IMR-90 (cell line): ENCODE results near the gene FAR2. TPM values are rescaled to one million over a fixed set of nuclear protein-coding genes. Genes with fewer than 3 reads are reported as not detected.

Experiments
- ATAC-seq: fragments of 200-7000 bp; cut with Tn5 transposase; 2 replicates; pipeline ENCODE4 v1.9.1; 2020; ENCODE audit warnings: low read depth, mild to moderate bottlenecking, moderate library complexity
- BruUV-seq: library from RNA; stranded (reverse); fragments of 400-500 nt; replicated peaks from 2 replicates; lab custom pipeline; 2021; lab: Mats Ljungman, UMichigan
- CTCF ChIA-PET: fragments of 300-600 bp; formaldehyde crosslinking; extraction: SDS; loops from one replicate; lab custom pipeline; 2021; ENCODE audit warnings: antibody characterized with exemption; lab: Yijun Ruan, JAX
- POLR2A ChIA-PET: fragments of 300-600 bp; sonication (Branson Sonifier 250); formaldehyde crosslinking; loops from one replicate; lab custom pipeline; 2022; ENCODE audit warnings: antibody characterized with exemption; ENCODE audit not compliant: unreplicated experiment; lab: Charles Lee
- DNase-seq: peaks from one replicate; pipeline ENCODE4 v3.0.0; 2013
- H2AFZ ChIP-seq: replicated peaks from 2 replicates; pipeline ENCODE3; 2013; ENCODE audit warnings: low read length, mild to moderate bottlenecking; ENCODE audit not compliant: poor library complexity
- H2AK5ac ChIP-seq: 2 replicates; pipeline ENCODE4 v1.6.1; 2013; ENCODE audit warnings: low read depth, low read length, inconsistent platforms
- H2AK9ac ChIP-seq: replicated peaks from 2 replicates; pipeline ENCODE3; 2013; ENCODE audit warnings: mild to moderate bottlenecking, low read depth, low read length, moderate library complexity; ENCODE audit not compliant: poor library complexity
- H2BK120ac ChIP-seq: 2 replicates; pipeline ENCODE4 v1.6.1; 2013; ENCODE audit warnings: low read depth, low read length, inconsistent platforms
- H2BK15ac ChIP-seq: 3 replicates; pipeline ENCODE4 v1.6.1; 2013; ENCODE audit warnings: low read depth, low read length, inconsistent platforms
- H2BK20ac ChIP-seq: 2 replicates; pipeline ENCODE4 v1.6.1; 2013; ENCODE audit warnings: low read depth, mild to moderate bottlenecking, inconsistent platforms, low read length, moderate library complexity
- H2BK5ac ChIP-seq: 2 replicates; pipeline ENCODE4 v1.6.1; 2013; ENCODE audit warnings: mild to moderate bottlenecking, low read depth, low read length, inconsistent platforms; ENCODE audit not compliant: poor library complexity, severe bottlenecking
- H3K14ac ChIP-seq: replicated peaks from 2 replicates; pipeline ENCODE4 v1.6.1; 2013; ENCODE audit warnings: low read depth, low read length, inconsistent platforms
- H3K18ac ChIP-seq: 2 replicates; pipeline ENCODE4 v1.6.1; 2013; ENCODE audit warnings: low read depth, low read length, control low read depth
- H3K23ac ChIP-seq: 2 replicates; pipeline ENCODE4 v1.6.1; 2013; ENCODE audit warnings: low read depth, low read length, inconsistent platforms
- H3K27ac ChIP-seq: 2 replicates; pipeline ENCODE4 v1.5.1; 2013; ENCODE audit warnings: mild to moderate bottlenecking, control low read depth, low read length; ENCODE audit not compliant: insufficient read depth
- H3K27me3 ChIP-seq: 2 replicates; pipeline ENCODE4 v1.6.1; 2013; ENCODE audit warnings: low read length; ENCODE audit not compliant: control insufficient read depth, insufficient read depth
- H3K36me3 ChIP-seq: 2 replicates; pipeline ENCODE4 v1.6.1; 2013; ENCODE audit warnings: low read length, mixed read lengths; ENCODE audit not compliant: control insufficient read depth, insufficient read depth
- H3K4ac ChIP-seq: 2 replicates; pipeline ENCODE4 v1.6.1; 2013; ENCODE audit warnings: low read depth, low read length, inconsistent platforms
- H3K4me1 ChIP-seq: 2 replicates; pipeline ENCODE4 v1.6.1; 2013; ENCODE audit warnings: low read length, mixed read lengths; ENCODE audit not compliant: control insufficient read depth, insufficient read depth
- H3K4me2 ChIP-seq: 2 replicates; pipeline ENCODE4 v1.6.1; 2013; ENCODE audit warnings: low read depth, mild to moderate bottlenecking, control low read depth, low read length, moderate library complexity
- H3K4me3 ChIP-seq: 2 replicates; pipeline ENCODE4 v1.5.1; 2013; ENCODE audit warnings: low read depth, mild to moderate bottlenecking, control low read depth, low read length, moderate library complexity; ENCODE audit not compliant: insufficient read depth
- H3K56ac ChIP-seq: 2 replicates; pipeline ENCODE4 v1.6.1; 2013; ENCODE audit warnings: low read length, inconsistent platforms; ENCODE audit not compliant: insufficient read depth; ENCODE audit errors: extremely low read depth
- H3K79me1 ChIP-seq, 2 experiments: 2 replicates each; pipeline ENCODE4 v1.6.1; 2013; ENCODE audit warnings: low read length in 2 of 2, inconsistent platforms in 1 of 2, low read depth in 1 of 2
- H3K9ac ChIP-seq: 2 replicates; pipeline ENCODE4 v1.6.1; 2013; ENCODE audit warnings: low read depth, low read length, control low read depth
- H3K9me1 ChIP-seq: 2 replicates; pipeline ENCODE4 v1.6.1; 2013; ENCODE audit warnings: low read length, inconsistent platforms; ENCODE audit not compliant: insufficient read depth
- H3K9me3 ChIP-seq: 2 replicates; pipeline ENCODE4 v1.6.1; 2013; ENCODE audit warnings: low read length; ENCODE audit not compliant: control insufficient read depth, insufficient read depth
- H4K20me1 ChIP-seq: 2 replicates; pipeline ENCODE4 v1.6.1; 2013; ENCODE audit warnings: low read length, inconsistent platforms; ENCODE audit not compliant: insufficient read depth
- H4K5ac ChIP-seq: 2 replicates; pipeline ENCODE4 v1.6.1; 2013; ENCODE audit warnings: mild to moderate bottlenecking, low read depth, low read length, control low read depth
- H4K8ac ChIP-seq, 2 experiments: 2 replicates each; pipeline ENCODE4 v1.6.1; 2013; ENCODE audit warnings: low read depth in 2 of 2, low read length in 2 of 2, control low read depth in 1 of 2, inconsistent platforms in 1 of 2
- H4K91ac ChIP-seq: 2 replicates; pipeline ENCODE4 v1.6.1; 2013; ENCODE audit warnings: low read depth, low read length, inconsistent platforms; ENCODE audit not compliant: insufficient read depth
- CEBPB ChIP-seq: IDR thresholded peaks from 2 replicates; pipeline ENCODE4 v1.6.1; 2012; ENCODE audit warnings: low read depth, low read length, improper control_type of control experiment
- CHD1 ChIP-seq: IDR thresholded peaks from 2 replicates; pipeline ENCODE4 v1.6.1; 2012; ENCODE audit warnings: low read depth, low read length, improper control_type of control experiment
- MAFK ChIP-seq: IDR thresholded peaks from 2 replicates; pipeline ENCODE4 v1.6.1; 2012; ENCODE audit warnings: low read depth, low read length, improper control_type of control experiment
- MAZ ChIP-seq: IDR thresholded peaks from 2 replicates; pipeline ENCODE4 v1.6.1; 2012; ENCODE audit warnings: low read depth, mild to moderate bottlenecking, low read length, improper control_type of control experiment, moderate library complexity, borderline replicate concordance
- NFE2L2 ChIP-seq: fragments of 150-350 bp; IDR thresholded peaks from 2 replicates; pipeline ENCODE4 v1.6.1; 2016; ENCODE audit warnings: low read depth, mild to moderate bottlenecking, low read length
- POLR2A ChIP-seq: IDR thresholded peaks from 2 replicates; pipeline ENCODE4 v1.6.1; 2012; ENCODE audit warnings: mild to moderate bottlenecking, low read depth, low read length
- RAD21 ChIP-seq: IDR thresholded peaks from 2 replicates; pipeline ENCODE4 v1.6.1; 2012; ENCODE audit warnings: low read length, improper control_type of control experiment
- SMC3 ChIP-seq: fragments of 150-350 bp; IDR thresholded peaks from 2 replicates; pipeline ENCODE4 v1.6.1; 2016; ENCODE audit warnings: low read depth, mild to moderate bottlenecking, antibody characterized with exemption, low read length, moderate library complexity
- USF2 ChIP-seq: fragments of 150-350 bp; IDR thresholded peaks from 2 replicates; pipeline ENCODE4 v1.6.1; 2017; ENCODE audit warnings: mild to moderate bottlenecking, antibody characterized with exemption, low read length, low read depth
- WGBS, 2 experiments: methylation state at CpG; one replicate each; pipeline versions ENCODE4 v1.1.5 to v1.1.7; 2013; ENCODE audit warnings: missing lambda C conversion rate in 2 of 2; ENCODE audit not compliant: insufficient read length in 1 of 2; ENCODE audit errors: extremely low coverage in 2 of 2; 5-methylcytosine and 5-hydroxymethylcytosine counted together
- dilution Hi-C: fragments of 300-500 bp; cut with HindIII; formaldehyde crosslinking; loops from one replicate; pipeline ENCODE4 v1.14.3; 2018; ENCODE audit warnings: low sequenced_read_pairs; ENCODE audit not compliant: unreplicated experiment
- in situ Hi-C: fragments of 300-500 bp; cut with MboI; formaldehyde crosslinking; loops from 3 replicates; pipeline ENCODE4 v1.14.3; 2019; ENCODE audit warnings: low sequenced_read_pairs, inconsistent platforms, mixed read lengths
- intact Hi-C: fragments of 100-400 bp; cut with micrococcal nuclease; formaldehyde crosslinking; loops from 2 replicates; pipeline ENCODE4 v1.10.0; 2022
- polyA plus RNA-seq, 3 experiments: library from polyadenylated mRNA; depleted of rRNA; stranded (reverse); fragments of >200 nt; gene quantifications; 2 replicates each; pipeline ENCODE4 v1.2.3, GENCODE V29; 2012; ENCODE audit warnings: low replicate concordance in 1 of 3
- total RNA-seq: library from RNA; depleted of rRNA; stranded (reverse); fragments of >200 nt; gene quantifications from 2 replicates; pipeline ENCODE4 v1.2.3, GENCODE V29; 2012
- TF ChIP-seq, protein P1 (sequence below): conservative IDR thresholded peaks from 2 replicates; pipeline ENCODE4 v1.5.1; 2012; ENCODE audit warnings: mild to moderate bottlenecking, low read depth, low read length, improper control_type of control experiment

Gene FAR2
- total and polyA plus RNA-seq, 2 of the 4 experiments (the other 2 are of a cell fraction): 1.1 to 2.0 TPM

DNA sequence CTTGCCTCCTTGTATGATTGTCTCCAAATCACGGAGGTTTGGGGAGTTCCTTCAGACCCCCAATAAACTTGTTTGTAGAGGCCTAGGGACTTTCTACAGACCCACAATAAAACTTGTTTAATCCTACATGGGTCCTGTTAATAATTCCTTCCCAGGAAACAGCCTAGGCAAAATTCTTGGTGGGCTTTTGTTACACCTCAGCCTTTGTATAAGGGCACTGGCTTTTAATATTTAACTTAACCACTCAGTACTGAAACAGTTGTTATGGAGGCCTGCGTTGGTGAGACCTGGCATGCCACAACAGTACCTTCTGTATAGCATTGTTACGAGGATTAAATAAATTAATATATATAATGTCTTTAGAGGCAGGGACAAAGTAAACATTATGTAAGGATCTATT is 32.7 kb upstream of the FAR2 start:
- no peaks in the 10 kb centered on the region for H3K9me1 ChIP-seq
- no peak overlapping the region for H4K8ac ChIP-seq
- H3K18ac ChIP-seq: no peak overlapping the region
- H3K4me1 ChIP-seq: no peaks in the 10 kb centered on the region
- H3K14ac ChIP-seq: no peak overlapping the region
- in situ Hi-C loops: no loop called here
- H4K91ac ChIP-seq: no peak overlapping the region
- H3K4ac ChIP-seq: no peak overlapping the region
- H2BK120ac ChIP-seq: no peak overlapping the region
- H3K27me3 ChIP-seq: no peaks in the 10 kb centered on the region
- DNase-seq (no peak), ATAC-seq (no peak)
- BruUV-seq: no TSS peak
- peaks cover 2% of the 10 kb centered on the region; the same call in 1 of the 2 replicates for H3K9me3 ChIP-seq
- ChIA-PET CTCF (no interaction called here), POLR2A (no interaction called here)
- H3K4me2 ChIP-seq: no peak overlapping the region
- H3K9ac ChIP-seq: no peak overlapping the region
- no peak overlapping the region for H2BK20ac ChIP-seq
- H4K5ac ChIP-seq: no peak overlapping the region
- no peak for TF ChIP-seq USF2
- no peak for TF ChIP-seq NFE2L2
- no peak for TF ChIP-seq POLR2A
- TF ChIP-seq MAZ: no peak
- TF ChIP-seq, protein P1, sequence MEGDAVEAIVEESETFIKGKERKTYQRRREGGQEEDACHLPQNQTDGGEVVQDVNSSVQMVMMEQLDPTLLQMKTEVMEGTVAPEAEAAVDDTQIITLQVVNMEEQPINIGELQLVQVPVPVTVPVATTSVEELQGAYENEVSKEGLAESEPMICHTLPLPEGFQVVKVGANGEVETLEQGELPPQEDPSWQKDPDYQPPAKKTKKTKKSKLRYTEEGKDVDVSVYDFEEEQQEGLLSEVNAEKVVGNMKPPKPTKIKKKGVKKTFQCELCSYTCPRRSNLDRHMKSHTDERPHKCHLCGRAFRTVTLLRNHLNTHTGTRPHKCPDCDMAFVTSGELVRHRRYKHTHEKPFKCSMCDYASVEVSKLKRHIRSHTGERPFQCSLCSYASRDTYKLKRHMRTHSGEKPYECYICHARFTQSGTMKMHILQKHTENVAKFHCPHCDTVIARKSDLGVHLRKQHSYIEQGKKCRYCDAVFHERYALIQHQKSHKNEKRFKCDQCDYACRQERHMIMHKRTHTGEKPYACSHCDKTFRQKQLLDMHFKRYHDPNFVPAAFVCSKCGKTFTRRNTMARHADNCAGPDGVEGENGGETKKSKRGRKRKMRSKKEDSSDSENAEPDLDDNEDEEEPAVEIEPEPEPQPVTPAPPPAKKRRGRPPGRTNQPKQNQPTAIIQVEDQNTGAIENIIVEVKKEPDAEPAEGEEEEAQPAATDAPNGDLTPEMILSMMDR: no peak
- TF ChIP-seq CHD1: no peak
- TF ChIP-seq MAFK: no peak
- TF ChIP-seq SMC3: no peak
- TF ChIP-seq CEBPB: no peak
- TF ChIP-seq RAD21: no peak
- dilution Hi-C loops: no loop called here
- H4K20me1 ChIP-seq: no peaks in the 10 kb centered on the region
- intact Hi-C loops: no loop called here
- no peak overlapping the region for H2AK5ac ChIP-seq
- H2AFZ ChIP-seq: no peak overlapping the region
- no peak overlapping the region for H2AK9ac ChIP-seq
- no peak overlapping the region for H3K4me3 ChIP-seq
- no peak overlapping the region for H2BK15ac ChIP-seq
- no peaks in the 10 kb centered on the region for H3K36me3 ChIP-seq
- no peaks in the 10 kb centered on the region for H3K79me1 ChIP-seq
- no peak overlapping the region for H3K23ac ChIP-seq
- H3K56ac ChIP-seq: no peak overlapping the region
- no peak overlapping the region for H3K27ac ChIP-seq
- H2BK5ac ChIP-seq: no peak overlapping the region
- WGBS, 2 experiments: no CpG with 5 or more reads among the region's 3 CpGs
